SK-N-SH (cell line): ENCODE data around the gene ARHGEF19. TPM values are rescaled to one million over a fixed set of nuclear protein-coding genes. Genes with fewer than 3 reads are reported as not detected.
"Not testable (repeated sequence)": the region's sequence is repeated elsewhere in the genome, so short reads cannot be mapped to it uniquely, and the experiment has no call there.

Experiments
- CTCF ChIA-PET: fragments of 300-600, 350-600 bp; formaldehyde crosslinking; extraction: SDS; loops from one replicate; lab custom pipeline; 2021; lab: Yijun Ruan, JAX
- POLR2A ChIA-PET: fragments of 350-600 bp; sonication (Branson Sonifier 250); formaldehyde crosslinking; extraction: SDS; loops from one replicate; lab custom pipeline; 2020; ENCODE audit warnings: antibody characterized with exemption, inconsistent platforms; lab: Yijun Ruan, JAX
- DNase-seq: peaks from one replicate; pipeline ENCODE4 v3.0.0; 2012
- H2AFZ ChIP-seq: fragments of 200-600 bp; sonication (generic); 2 replicates; pipeline ENCODE4 v1.8.1; 2016; ENCODE audit warnings: antibody characterized with exemption, mild to moderate bottlenecking, low read depth
- H3F3A ChIP-seq: fragments of 200-600 bp; sonication (generic); replicated peaks from 2 replicates; pipeline ENCODE3; 2016; ENCODE audit warnings: antibody characterized with exemption, mild to moderate bottlenecking; ENCODE audit not compliant: insufficient read depth
- H3K27ac ChIP-seq, 2 experiments: fragments of 200-500 bp in 1 of 2; fragments of 200-600 bp in 1 of 2; sonication (Bioruptor generic) in 1 of 2; sonication (generic), shearing (Covaris generic) in 1 of 2; 2 replicates each; pipeline versions ENCODE4 v1.5.1 to v1.6.1; 2014 to 2016; ENCODE audit warnings: low read depth in 2 of 2, inconsistent platforms in 1 of 2, low read length in 1 of 2, mild to moderate bottlenecking in 1 of 2, mixed read lengths in 1 of 2
- H3K27me3 ChIP-seq: fragments of 200-600 bp; sonication (generic), shearing (Covaris generic); 2 replicates; pipeline ENCODE4 v1.6.1; 2016; ENCODE audit warnings: mixed run types; ENCODE audit not compliant: insufficient read depth
- H3K36me3 ChIP-seq, 2 experiments: fragments of 200-500 bp in 1 of 2; fragments of 200-600 bp in 1 of 2; sonication (Bioruptor generic) in 1 of 2; sonication (generic) in 1 of 2; replicated peaks in 1 of 2; 2 replicates each; pipeline versions ENCODE3 to v1.5.1; 2014 to 2016; ENCODE audit warnings: low read length in 1 of 2, mild to moderate bottlenecking in 1 of 2; ENCODE audit not compliant: insufficient read depth in 2 of 2, control insufficient read depth in 1 of 2
- H3K4me1 ChIP-seq, 2 experiments: fragments of 200-500 bp in 1 of 2; fragments of 200-600 bp in 1 of 2; sonication (Bioruptor generic) in 1 of 2; sonication (generic), shearing (Covaris generic) in 1 of 2; 2 replicates each; pipeline versions ENCODE4 v1.5.1 to v1.6.1; 2014 to 2016; ENCODE audit warnings: low read depth in 1 of 2, low read length in 1 of 2, mixed run types in 1 of 2; ENCODE audit not compliant: insufficient read depth in 2 of 2, control insufficient read depth in 1 of 2
- H3K4me2 ChIP-seq: fragments of 200-600 bp; sonication (generic), shearing (Covaris generic); 2 replicates; pipeline ENCODE4 v1.6.1; 2017; ENCODE audit warnings: mixed run types
- H3K4me3 ChIP-seq, 2 experiments: fragments of 200-500 bp in 1 of 2; fragments of 200-600 bp in 1 of 2; sonication (Bioruptor generic) in 1 of 2; sonication (generic), shearing (Covaris generic) in 1 of 2; 2 replicates each; pipeline versions ENCODE4 v1.5.1 to v1.8.1; 2014 to 2016; ENCODE audit warnings: low read depth in 2 of 2, inconsistent platforms in 1 of 2, low read length in 1 of 2, mild to moderate bottlenecking in 1 of 2, mixed read lengths in 1 of 2, moderate library complexity in 1 of 2
- H3K79me2 ChIP-seq: fragments of 200-600 bp; sonication (generic); 2 replicates; pipeline ENCODE4 v1.8.1; 2017; ENCODE audit warnings: mild to moderate bottlenecking; ENCODE audit not compliant: insufficient read depth
- H3K9ac ChIP-seq: fragments of 200-600 bp; sonication (generic); 2 replicates; pipeline ENCODE4 v1.6.1; 2017; ENCODE audit warnings: mixed run types
- H3K9me2 ChIP-seq: fragments of 200-600 bp; sonication (generic); 2 replicates; pipeline ENCODE4 v1.6.1; 2017; ENCODE audit warnings: mixed run types
- H3K9me3 ChIP-seq: fragments of 200-600 bp; sonication (generic); 2 replicates; pipeline ENCODE4 v1.6.1; 2017; ENCODE audit warnings: mixed run types, mild to moderate bottlenecking, moderate library complexity
- H4K20me1 ChIP-seq: fragments of 200-600 bp; sonication (generic); 2 replicates; pipeline ENCODE4 v1.6.1; 2017; ENCODE audit warnings: mild to moderate bottlenecking, mixed run types; ENCODE audit not compliant: insufficient read depth
- CHD2 ChIP-seq: fragments of 150-350 bp; IDR thresholded peaks from 2 replicates; pipeline ENCODE4 v1.6.1; 2018; ENCODE audit warnings: low read length; ENCODE audit not compliant: partially characterized antibody
- EZH2phosphoT487 ChIP-seq: fragments of 200-600 bp; sonication (generic); IDR thresholded peaks from 2 replicates; pipeline ENCODE4 v1.6.1; 2017; ENCODE audit warnings: low read depth, mixed run types, mild to moderate bottlenecking, antibody characterized with exemption, moderate library complexity, borderline replicate concordance
- FOSL2 ChIP-seq: IDR thresholded peaks from 2 replicates; pipeline ENCODE4 v1.4.0; 2012; ENCODE audit warnings: low read depth, mild to moderate bottlenecking, moderate library complexity, borderline replicate concordance
- FOXJ3 ChIP-seq: sonication (generic); formaldehyde crosslinking; IDR thresholded peaks from 2 replicates; pipeline ENCODE4 v1.5.1; 2020; ENCODE audit warnings: mild to moderate bottlenecking, missing genetic modification reagents
- MEF2A ChIP-seq: IDR thresholded peaks from 2 replicates; pipeline ENCODE4 v1.4.0; 2012; ENCODE audit warnings: low read depth, borderline replicate concordance
- MXI1 ChIP-seq: IDR thresholded peaks from 2 replicates; pipeline ENCODE4 v1.6.1; 2012; ENCODE audit warnings: mild to moderate bottlenecking, low read depth, low read length, improper control_type of control experiment
- NRF1 ChIP-seq: IDR thresholded peaks from 2 replicates; pipeline ENCODE4 v1.6.1; 2012; ENCODE audit warnings: low read depth, mild to moderate bottlenecking, low read length
- POLR2AphosphoS5 ChIP-seq: IDR thresholded peaks from 2 replicates; pipeline ENCODE4 v1.6.1; 2012; ENCODE audit warnings: low read depth, low read length
- RFX5 ChIP-seq: IDR thresholded peaks from 2 replicates; pipeline ENCODE4 v1.6.1; 2012; ENCODE audit warnings: mild to moderate bottlenecking, improper control_type of control experiment, low read length
- RXRA ChIP-seq: IDR thresholded peaks from 2 replicates; pipeline ENCODE4 v1.4.0; 2012; ENCODE audit warnings: low read depth, mild to moderate bottlenecking, borderline replicate concordance
- SMC3 ChIP-seq: IDR thresholded peaks from 2 replicates; pipeline ENCODE4 v1.6.1; 2012; ENCODE audit warnings: low read depth, low read length, improper control_type of control experiment
- YY1 ChIP-seq: IDR thresholded peaks from 2 replicates; pipeline ENCODE4 v1.4.0; 2012; ENCODE audit warnings: low read depth, mild to moderate bottlenecking
- WGBS: methylation state at CpG from one replicate; pipeline ENCODE4 v1.1.6; 2017; ENCODE audit warnings: low lambda C conversion rate; 5-methylcytosine and 5-hydroxymethylcytosine counted together
- polyA plus RNA-seq, 3 experiments: library from polyadenylated mRNA; depleted of rRNA; stranded (reverse); fragments of >200 nt; gene quantifications; 2 replicates each; pipeline ENCODE4 v1.2.3, GENCODE V29; 2012

Gene ARHGEF19
- polyA plus RNA-seq, 1 of the 3 experiments (the other 2 are of a cell fraction) = 11.5 TPM

- no peaks in the 10 kb centered on the region for H3K79me2 ChIP-seq
- no peaks in the 10 kb centered on the region for H3K27me3 ChIP-seq
- H3K4me1 ChIP-seq = no peaks in the 10 kb centered on the region
- CTCF ChIA-PET = no interaction called here
- H3K27ac ChIP-seq = no peak overlapping the region
- 98% methylated on average over 12 of the region's 46 CpGs for WGBS
- DNase-seq = no peak
- H3K9me2 ChIP-seq = no peaks in the 10 kb centered on the region
- TF ChIP-seq EZH2phosphoT487 (no peak), RFX5 (no peak), YY1 (no peak), MEF2A (no peak), RXRA (no peak)
- no peaks in the 10 kb centered on the region for H3K9me3 ChIP-seq
- H3K36me3 ChIP-seq = no peaks in the 10 kb centered on the region
- no peak overlapping the region for H3K4me3 ChIP-seq
- H3F3A ChIP-seq = no peaks in the 10 kb centered on the region
- no peaks in the 10 kb centered on the region for H4K20me1 ChIP-seq
- H2AFZ ChIP-seq = no peak overlapping the region
- no peak overlapping the region for H3K4me2 ChIP-seq
- POLR2A ChIA-PET = interaction anchor here (1.3 kb wide), 1 partner anchor 9 kb away, joined by 3 read pairs; no protein-coding TSS in a partner anchor
- H3K9ac ChIP-seq = no peak overlapping the region
Measured at GRCh38 chr1:16226490-16227179, 14.2 kb upstream of the ARHGEF19 start.

- no peak for TF ChIP-seq FOXJ3 (CRISPR knock-in tag)
- no peak for TF ChIP-seq CHD2
- no peak for TF ChIP-seq RXRA
- no peak for TF ChIP-seq FOSL2
- no peak for TF ChIP-seq EZH2phosphoT487
- no peak for TF ChIP-seq POLR2AphosphoS5
- no peak for TF ChIP-seq NRF1
- TF ChIP-seq, all 33 proteins: peak for 0
- 82% methylated on average over 2 of the region's 7 CpGs for WGBS
- no peak overlapping the region for H3K4me3 ChIP-seq
- ChIA-PET CTCF (no interaction called here), POLR2A (interaction anchor here (1.3 kb wide), 1 partner anchor 9 kb away, joined by 3 read pairs; no protein-coding TSS in a partner anchor)
- H3K36me3 ChIP-seq = no peaks in the 10 kb centered on the region
- no peaks in the 10 kb centered on the region for H3K4me1 ChIP-seq
- no peaks in the 10 kb centered on the region for H3K9me3 ChIP-seq
- no peak overlapping the region for H2AFZ ChIP-seq
- DNase-seq = no peak
- H3K4me2 ChIP-seq = no peak overlapping the region
- H3K79me2 ChIP-seq = no peaks in the 10 kb centered on the region
- no peak overlapping the region for H3K27ac ChIP-seq
- H4K20me1 ChIP-seq = no peaks in the 10 kb centered on the region
- no peaks in the 10 kb centered on the region for H3F3A ChIP-seq
- H3K27me3 ChIP-seq = no peaks in the 10 kb centered on the region
- no peaks in the 10 kb centered on the region for H3K9me2 ChIP-seq
- no peak overlapping the region for H3K9ac ChIP-seq
Measured at GRCh38 chr1:16226129-16226489, 13.7 kb upstream of the ARHGEF19 start.

GRCh38 chr1:16224472-16224871 is 12.0 kb upstream of the ARHGEF19 start:
- Histone ChIP-seq H3K9ac (no peak overlapping the region), H3F3A (no peaks in the 10 kb centered on the region), H3K4me1 (no peaks in the 10 kb centered on the region), H3K9me3 (no peaks in the 10 kb centered on the region)
- TF ChIP-seq SMC3 = no peak
- TF ChIP-seq RXRA = no peak
- no peak for TF ChIP-seq MXI1
- TF ChIP-seq, all 33 proteins: peak for 0
- Histone ChIP-seq H3K36me3 (no peaks in the 10 kb centered on the region), H3K27me3 (no peaks in the 10 kb centered on the region), H3K4me3 (no peak overlapping the region), H2AFZ (no peak overlapping the region), H3K9me2 (no peaks in the 10 kb centered on the region), H3K27ac (no peak overlapping the region), H4K20me1 (no peaks in the 10 kb centered on the region), H3K4me2 (no peak overlapping the region), H3K79me2 (no peaks in the 10 kb centered on the region)
- WGBS = 79% methylated on average over 3 of the region's 3 CpGs
- DNase-seq = no peak
- POLR2A ChIA-PET = no interaction called here
- CTCF ChIA-PET = interaction anchor here (1.1 to 1.4 kb wide), 2 partner anchors 12 to 38 kb away, joined by 3 read pairs; no protein-coding TSS in a partner anchor

GRCh38 chr1:16222716-16223115 is 10.3 kb upstream of the ARHGEF19 start:
- H3K27me3 ChIP-seq, H4K20me1 ChIP-seq, H3K4me1 ChIP-seq, DNase-seq, H3F3A ChIP-seq, H3K79me2 ChIP-seq, H3K36me3 ChIP-seq, H3K9me3 ChIP-seq, H2AFZ ChIP-seq, H3K4me2 ChIP-seq, H3K27ac ChIP-seq, H3K4me3 ChIP-seq, POLR2A ChIA-PET, H3K9me2 ChIP-seq, H3K9ac ChIP-seq: not testable (repeated sequence)
- WGBS = 93% methylated on average over 14 of the region's 14 CpGs
- CTCF ChIA-PET = interaction anchor here (0.9 to 2.5 kb wide), 3 partner anchors 10 to 144 kb away, joined by 3 to 9 read pairs (median 6); no protein-coding TSS in a partner anchor
